B cell (primary cell): ENCODE data around the gene MYO1H. TPM values are rescaled to one million over a fixed set of nuclear protein-coding genes. Genes with fewer than 3 reads are reported as not detected.

Source experiments
- ATAC-seq: fragments of 200-7000 bp; cut with Tn5 transposase; one replicate; pipeline ENCODE4 v1.10.0; 2021; ENCODE audit warnings: low read depth, mild to moderate bottlenecking, moderate number of reproducible peaks, moderate library complexity
- CTCF ChIA-PET: fragments of 350-600 bp; sonication (Branson Sonifier 250); formaldehyde crosslinking; loops from one replicate; lab custom pipeline; 2021; ENCODE audit warnings: antibody characterized with exemption, inconsistent platforms; lab: Charles Lee
- POLR2A ChIA-PET: fragments of 350-600 bp; sonication (Branson Sonifier 250); formaldehyde crosslinking; loops from one replicate; lab custom pipeline; 2021; ENCODE audit warnings: antibody characterized with exemption; lab: Charles Lee
- DNase-seq: peaks from one replicate; pipeline ENCODE4 v3.0.0; 2013
- H2AFZ ChIP-seq: 2 replicates; pipeline ENCODE4 v1.6.1; 2012; ENCODE audit warnings: mild to moderate bottlenecking, low read depth, low read length; ENCODE audit not compliant: insufficient read depth, poor library complexity, severe bottlenecking
- H3K27ac ChIP-seq, 2 donors: 1 replicate in 1 of 2; 2 replicates in 1 of 2; pipeline ENCODE4 v1.5.1; 2012 to 2013; ENCODE audit warnings: low read length in 2 of 2, mild to moderate bottlenecking in 2 of 2, moderate library complexity in 1 of 2
- H3K27me3 ChIP-seq, 4 experiments: fragments of 200-600 bp in 1 of 4; sonication (generic) in 1 of 4; replicated peaks in 1 of 4; 1 replicate in 2 of 4; 2 replicates in 2 of 4; pipeline versions ENCODE4 v1.6.1 to v1.7.0; 2013 to 2016; ENCODE audit warnings: low read length in 3 of 4, mild to moderate bottlenecking in 2 of 4, mixed read lengths in 1 of 4, moderate library complexity in 1 of 4; ENCODE audit not compliant: insufficient read depth in 4 of 4, control insufficient read depth in 3 of 4; ENCODE audit errors: control extremely low read depth in 1 of 4
- H3K36me3 ChIP-seq, 2 experiments: replicated peaks in 1 of 2; 1 replicate in 1 of 2; 2 replicates in 1 of 2; pipeline versions ENCODE4 v1.6.1 to v1.7.1; 2013; ENCODE audit warnings: low read length in 1 of 2; ENCODE audit not compliant: insufficient read depth in 2 of 2, control insufficient read depth in 1 of 2; ENCODE audit errors: control extremely low read depth in 1 of 2, extremely low read depth in 1 of 2
- H3K4me1 ChIP-seq, 2 donors: fragments of 200-600 bp in 1 of 2; sonication (generic) in 1 of 2; 1 replicate in 1 of 2; 2 replicates in 1 of 2; pipeline versions ENCODE4 v1.5.1 to v1.6.1; 2013 to 2017; ENCODE audit warnings: low read length in 2 of 2; ENCODE audit not compliant: control insufficient read depth in 2 of 2, insufficient read depth in 2 of 2
- H3K4me2 ChIP-seq: replicated peaks from 2 replicates; pipeline ENCODE3; 2012; ENCODE audit warnings: mild to moderate bottlenecking, low read depth, low read length; ENCODE audit not compliant: poor library complexity, severe bottlenecking
- H3K4me3 ChIP-seq, 5 experiments: fragments of 200-600 bp in 1 of 5; sonication (generic) in 1 of 5; 1 replicate in 3 of 5; 2 replicates in 2 of 5; pipeline versions ENCODE4 v1.5.1 to v1.7.0; 2011 to 2016; ENCODE audit warnings: low read length in 4 of 5, mild to moderate bottlenecking in 4 of 5, low read depth in 2 of 5, control low read depth in 1 of 5, moderate library complexity in 1 of 5; ENCODE audit not compliant: insufficient read depth in 1 of 5; ENCODE audit errors: control extremely low read depth in 1 of 5, extremely low read depth in 1 of 5
- H3K79me2 ChIP-seq: fragments of 200-600 bp; sonication (generic); one replicate; pipeline ENCODE4 v1.6.0; 2016; ENCODE audit warnings: low read length; ENCODE audit not compliant: control insufficient read depth, insufficient read depth
- H3K9ac ChIP-seq: fragments of 200-600 bp; sonication (generic); 2 replicates; pipeline ENCODE4 v1.6.1; 2017; ENCODE audit warnings: mild to moderate bottlenecking, low read length, moderate library complexity
- H3K9me3 ChIP-seq, 3 donors: one replicate each; pipeline versions ENCODE4 v1.6.1 to v1.7.1; 2013; ENCODE audit warnings: low read length in 2 of 3; ENCODE audit not compliant: control insufficient read depth in 2 of 3, insufficient read depth in 1 of 3; ENCODE audit errors: control extremely low read depth in 1 of 3
- H4K20me1 ChIP-seq: 2 replicates; pipeline ENCODE4 v1.6.0; 2012; ENCODE audit warnings: mild to moderate bottlenecking, low read length; ENCODE audit not compliant: insufficient read depth, control insufficient read depth, poor library complexity, severe bottlenecking
- H3K27ac Mint-ChIP-seq: one replicate; pipeline ENCODE4 v1.8.0; 2021; ENCODE audit warnings: mixed read lengths
- H3K27me3 Mint-ChIP-seq: one replicate; pipeline ENCODE4 v1.8.0; 2021; ENCODE audit warnings: mixed read lengths
- H3K4me1 Mint-ChIP-seq: one replicate; pipeline ENCODE4 v1.8.0; 2021; ENCODE audit warnings: mixed read lengths
- H3K4me3 Mint-ChIP-seq: one replicate; pipeline ENCODE4 v1.8.0; 2021; ENCODE audit warnings: mixed read lengths
- H3K9me3 Mint-ChIP-seq: one replicate; pipeline ENCODE4 v1.8.0; 2022; ENCODE audit warnings: mixed read lengths; ENCODE audit not compliant: insufficient read depth
- CTCF ChIP-seq: fragments of 200-600 bp; IDR thresholded peaks from one replicate; pipeline ENCODE4 v1.8.0; 2022; ENCODE audit warnings: antibody characterized with exemption, mild to moderate bottlenecking
- EZH2 ChIP-seq: IDR thresholded peaks from 2 replicates; pipeline ENCODE4 v1.6.1; 2012; ENCODE audit warnings: borderline replicate concordance, low read depth, mild to moderate bottlenecking, moderate library complexity, low read length; ENCODE audit not compliant: insufficient read depth, poor library complexity, severe bottlenecking
- WGBS: methylation state at CpG from one replicate; pipeline ENCODE4 v1.1.5; 2013; ENCODE audit warnings: missing lambda C conversion rate; ENCODE audit not compliant: insufficient coverage; 5-methylcytosine and 5-hydroxymethylcytosine counted together
- intact Hi-C: fragments of 100-400 bp; cut with micrococcal nuclease; formaldehyde crosslinking; loops from one replicate; pipeline ENCODE4 v1.10.0; 2022
- polyA plus RNA-seq: library from polyadenylated mRNA; depleted of rRNA; stranded (reverse); fragments of >200 nt; gene quantifications from 2 replicates; pipeline ENCODE4 v1.2.3, GENCODE V29; 2012
- total RNA-seq, 2 donors: library from RNA; stranded (reverse); fragments of 120-200 nt in 1 of 2; gene quantifications; 1 replicate in 1 of 2; 2 replicates in 1 of 2; pipeline versions ENCODE4 v1.2.3 to v1.2.4, GENCODE V29; 2013 to 2022

Gene MYO1H
- total and polyA plus RNA-seq, 2 donors (not counting 1 experiment from before 2014, with no cell fraction given), result not detected

GRCh38 chr12:109432842-109433304 is 85.2 kb downstream of the MYO1H start:
- H3K9me3 ChIP-seq, result peaks cover 0 to 6% (median 0%) of the 10 kb centered on the region in 3 donors
- Mint-ChIP-seq H3K9me3 (peaks cover 4% of the 10 kb centered on the region), H3K4me3 (peak overlapping the region; percentile 62), H3K27me3 (no peaks in the 10 kb centered on the region), H3K4me1 (peaks cover 8% of the 10 kb centered on the region), H3K27ac (no peak overlapping the region)
- peak overlapping the region; percentile 85 for H2AFZ ChIP-seq
- intact Hi-C loops, result no loop called here
- no peaks in the 10 kb centered on the region for H3K79me2 ChIP-seq
- peaks cover 0 to 5% (median 0%) of the 10 kb centered on the region in 4 experiments for H3K27me3 ChIP-seq
- 20% methylated on average over 11 of the region's 14 CpGs for WGBS
- no peaks in the 10 kb centered on the region for H4K20me1 ChIP-seq
- TF ChIP-seq CTCF, result peak; percentile 83
- TF ChIP-seq EZH2, result no peak
- H3K36me3 ChIP-seq, result no peaks in the 10 kb centered on the region
- CTCF ChIA-PET, result interaction anchor here (0.7 to 1.5 kb wide), 7 partner anchors 10 to 412 kb away, joined by 4 to 10 read pairs (median 4); no protein-coding TSS in a partner anchor
- peak overlapping the region; percentile 69 for H3K4me2 ChIP-seq
- peak overlapping the region; percentile 55 for H3K9ac ChIP-seq
- ATAC-seq (peak; percentile 67), DNase-seq (peak; percentile 75)
- H3K4me1 ChIP-seq, result peaks cover 5 to 7% of the 10 kb centered on the region in 2 donors
- peak overlapping the region in 3 of 5 experiments; percentile 27 to 45 (median 29) for H3K4me3 ChIP-seq
- peak overlapping the region in 1 of 2 donors; percentile 14 for H3K27ac ChIP-seq
- POLR2A ChIA-PET, result no interaction called here

GRCh38 chr12:109433618-109434017 is 85.9 kb downstream of the MYO1H start:
- Histone ChIP-seq H3K9ac (no peak overlapping the region), H2AFZ (peak overlapping the region; percentile 85), H3K4me2 (no peak overlapping the region), H3K4me3 (no peak overlapping the region), H3K36me3 (no peaks in the 10 kb centered on the region), H3K4me1 (peaks cover 5 to 7% of the 10 kb centered on the region in 2 donors), H4K20me1 (no peaks in the 10 kb centered on the region), H3K79me2 (no peaks in the 10 kb centered on the region), H3K27me3 (peaks cover 0 to 5% (median 0%) of the 10 kb centered on the region in 4 experiments), H3K27ac (no peak overlapping the region), H3K9me3 (peaks cover 0 to 6% (median 0%) of the 10 kb centered on the region in 3 donors)
- H3K27me3 Mint-ChIP-seq, result no peaks in the 10 kb centered on the region
- POLR2A ChIA-PET, result no interaction called here
- TF ChIP-seq CTCF (no peak), EZH2 (no peak)
- CTCF ChIA-PET, result interaction anchor here (0.7 to 1.5 kb wide), 8 partner anchors 9 to 412 kb away, joined by 3 to 10 read pairs (median 4); no protein-coding TSS in a partner anchor
- H3K27ac Mint-ChIP-seq, result no peak overlapping the region
- peaks cover 4% of the 10 kb centered on the region for H3K9me3 Mint-ChIP-seq
- no peak for ATAC-seq
- H3K4me1 Mint-ChIP-seq, result peaks cover 8% of the 10 kb centered on the region
- no peak overlapping the region for H3K4me3 Mint-ChIP-seq
- WGBS, result 93% methylated on average over 4 of the region's 4 CpGs
- intact Hi-C loops, result no loop called here
- no peak for DNase-seq
